B cell (primary cell): ENCODE measurements around the gene UNC79.

Experiments
- EZH2 ChIP-seq: IDR thresholded peaks from 2 replicates; pipeline ENCODE4 v1.6.1; 2012; ENCODE audit warnings: borderline replicate concordance, low read depth, mild to moderate bottlenecking, moderate library complexity, low read length; ENCODE audit not compliant: insufficient read depth, poor library complexity, severe bottlenecking
- TF ChIP-seq, protein P1 (sequence below): fragments of 200-600 bp; IDR thresholded peaks from one replicate; pipeline ENCODE4 v1.8.0; 2022; ENCODE audit warnings: antibody characterized with exemption, mild to moderate bottlenecking

DNA sequence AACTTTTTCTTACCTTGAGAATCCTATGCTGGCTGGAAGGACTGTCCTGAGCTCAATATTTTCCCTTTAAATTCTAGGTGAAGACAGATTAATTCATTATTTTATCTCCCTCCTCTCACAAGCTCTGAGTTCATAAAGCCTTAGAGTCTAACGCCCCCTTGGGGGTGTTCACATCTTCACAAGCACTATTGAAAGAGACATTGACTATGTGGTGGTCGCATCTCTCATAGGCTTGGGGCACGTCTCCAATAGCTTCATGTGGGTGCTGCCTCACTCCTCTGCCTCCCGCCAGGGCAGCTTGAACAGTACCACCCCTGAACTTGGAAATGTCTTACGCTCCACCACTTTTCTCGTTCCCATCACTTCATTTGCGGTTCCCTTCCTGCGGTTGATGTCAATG is 106.2 kb downstream of the UNC79 start:
- TF ChIP-seq, protein P1, sequence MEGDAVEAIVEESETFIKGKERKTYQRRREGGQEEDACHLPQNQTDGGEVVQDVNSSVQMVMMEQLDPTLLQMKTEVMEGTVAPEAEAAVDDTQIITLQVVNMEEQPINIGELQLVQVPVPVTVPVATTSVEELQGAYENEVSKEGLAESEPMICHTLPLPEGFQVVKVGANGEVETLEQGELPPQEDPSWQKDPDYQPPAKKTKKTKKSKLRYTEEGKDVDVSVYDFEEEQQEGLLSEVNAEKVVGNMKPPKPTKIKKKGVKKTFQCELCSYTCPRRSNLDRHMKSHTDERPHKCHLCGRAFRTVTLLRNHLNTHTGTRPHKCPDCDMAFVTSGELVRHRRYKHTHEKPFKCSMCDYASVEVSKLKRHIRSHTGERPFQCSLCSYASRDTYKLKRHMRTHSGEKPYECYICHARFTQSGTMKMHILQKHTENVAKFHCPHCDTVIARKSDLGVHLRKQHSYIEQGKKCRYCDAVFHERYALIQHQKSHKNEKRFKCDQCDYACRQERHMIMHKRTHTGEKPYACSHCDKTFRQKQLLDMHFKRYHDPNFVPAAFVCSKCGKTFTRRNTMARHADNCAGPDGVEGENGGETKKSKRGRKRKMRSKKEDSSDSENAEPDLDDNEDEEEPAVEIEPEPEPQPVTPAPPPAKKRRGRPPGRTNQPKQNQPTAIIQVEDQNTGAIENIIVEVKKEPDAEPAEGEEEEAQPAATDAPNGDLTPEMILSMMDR = peak; percentile 18
- no peak for TF ChIP-seq EZH2
